ENCODE measurements around the gene LNX1. TPM values are rescaled to one million over a fixed set of nuclear protein-coding genes. Genes with fewer than 3 reads are reported as not detected.

The LNX1 gene
- polyA plus RNA-seq, 3 donors = 0.09 to 0.13 TPM; not detected in 1

GRCh38 chr4:53599632-53600031 is 8.3 kb upstream of the LNX1 start:
- H3K79me2 ChIP-seq (ENCODE audit: insufficient read depth, low read length) = no peaks in the 10 kb centered on the region
- H3K9ac ChIP-seq (ENCODE audit: insufficient read depth, low read length, poor library complexity, severe bottlenecking) = no peak overlapping the region
- Mint-ChIP-seq H3K4me3 (no peak overlapping the region), H3K36me3 (no peaks in the 10 kb centered on the region), H3K4me1 (peaks cover 2% of the 10 kb centered on the region), H3K27me3 (ENCODE audit: low read depth in 3 of 3) (no peaks in the 10 kb centered on the region), H3K9me3 (peaks cover 0 to 4% (median 0%) of the 10 kb centered on the region in 7 donors), H3K27ac (no peak overlapping the region)
- no peak overlapping the region for H3K4me2 ChIP-seq (replicated peaks; ENCODE audit: extremely low read depth, low read length, poor library complexity, severe bottlenecking)
- no peak overlapping the region for H3K4me3 ChIP-seq (replicated peaks in 1 of 3; ENCODE audit: low read depth in 2 of 3, low read length in 3 of 3)
- H2AFZ ChIP-seq (ENCODE audit: insufficient read depth, low read depth, low read length, poor library complexity, severe bottlenecking) = no peak overlapping the region
- TF ChIP-seq, protein P1, sequence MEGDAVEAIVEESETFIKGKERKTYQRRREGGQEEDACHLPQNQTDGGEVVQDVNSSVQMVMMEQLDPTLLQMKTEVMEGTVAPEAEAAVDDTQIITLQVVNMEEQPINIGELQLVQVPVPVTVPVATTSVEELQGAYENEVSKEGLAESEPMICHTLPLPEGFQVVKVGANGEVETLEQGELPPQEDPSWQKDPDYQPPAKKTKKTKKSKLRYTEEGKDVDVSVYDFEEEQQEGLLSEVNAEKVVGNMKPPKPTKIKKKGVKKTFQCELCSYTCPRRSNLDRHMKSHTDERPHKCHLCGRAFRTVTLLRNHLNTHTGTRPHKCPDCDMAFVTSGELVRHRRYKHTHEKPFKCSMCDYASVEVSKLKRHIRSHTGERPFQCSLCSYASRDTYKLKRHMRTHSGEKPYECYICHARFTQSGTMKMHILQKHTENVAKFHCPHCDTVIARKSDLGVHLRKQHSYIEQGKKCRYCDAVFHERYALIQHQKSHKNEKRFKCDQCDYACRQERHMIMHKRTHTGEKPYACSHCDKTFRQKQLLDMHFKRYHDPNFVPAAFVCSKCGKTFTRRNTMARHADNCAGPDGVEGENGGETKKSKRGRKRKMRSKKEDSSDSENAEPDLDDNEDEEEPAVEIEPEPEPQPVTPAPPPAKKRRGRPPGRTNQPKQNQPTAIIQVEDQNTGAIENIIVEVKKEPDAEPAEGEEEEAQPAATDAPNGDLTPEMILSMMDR (IDR thresholded peaks at IDR 0.05) = no peak
- 67% methylated on average over 1 of the region's 2 CpGs for WGBS (ENCODE audit: insufficient coverage)
- H3K9me3 ChIP-seq (replicated peaks in 1 of 2; ENCODE audit: control insufficient read depth in 1 of 2, insufficient read depth in 1 of 2, low read length in 2 of 2) = no peaks in the 10 kb centered on the region
- no peaks in the 10 kb centered on the region for H3K36me3 ChIP-seq (replicated peaks in 1 of 2; ENCODE audit: control insufficient read depth in 1 of 2, insufficient read depth in 2 of 2, low read length in 2 of 2)
- H3K4me1 ChIP-seq (ENCODE audit: control insufficient read depth in 1 of 2, insufficient read depth in 2 of 2, low read length in 2 of 2) = no peaks in the 10 kb centered on the region
- H4K20me1 ChIP-seq (ENCODE audit: insufficient read depth, low read length) = no peaks in the 10 kb centered on the region
- no peak for DNase-seq
- H3K27me3 ChIP-seq (ENCODE audit: control insufficient read depth in 2 of 2, insufficient read depth in 2 of 2, low read length in 2 of 2) = no peaks in the 10 kb centered on the region
- H3K27ac ChIP-seq (ENCODE audit: low read depth in 1 of 2, low read length in 2 of 2) = no peak overlapping the region
- intact Hi-C loops (cut with micrococcal nuclease) = no loop called here

DNA sequence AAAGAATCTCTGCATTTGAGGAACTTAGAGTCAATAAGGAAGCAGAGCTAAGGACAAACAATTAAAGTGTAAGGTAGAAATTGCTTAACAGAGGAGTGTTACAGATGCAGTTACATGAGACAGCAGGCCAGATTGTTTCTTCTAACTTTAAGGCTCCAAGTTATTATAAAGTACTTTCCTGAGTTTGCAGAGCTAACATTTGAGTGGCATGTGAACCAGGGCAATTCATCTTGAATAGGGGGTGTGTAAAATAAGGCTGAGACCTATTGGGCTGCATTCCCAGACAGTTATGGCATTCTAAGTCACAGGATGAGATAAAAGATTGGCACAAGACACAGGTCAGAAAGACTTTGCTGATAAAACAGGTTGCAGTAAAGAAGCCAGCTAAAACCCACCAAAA is 7.6 kb upstream of the LNX1 start:
- TF ChIP-seq, protein P1 (IDR thresholded peaks at IDR 0.05) = no peak
- H3K9ac ChIP-seq (ENCODE audit: insufficient read depth, low read length, poor library complexity, severe bottlenecking) = no peak overlapping the region
- DNase-seq = no peak
- H3K4me2 ChIP-seq (replicated peaks; ENCODE audit: extremely low read depth, low read length, poor library complexity, severe bottlenecking) = no peak overlapping the region
- H3K9me3 ChIP-seq (replicated peaks in 1 of 2; ENCODE audit: control insufficient read depth in 1 of 2, insufficient read depth in 1 of 2, low read length in 2 of 2) = no peaks in the 10 kb centered on the region
- H3K4me3 ChIP-seq (replicated peaks in 1 of 3; ENCODE audit: low read depth in 2 of 3, low read length in 3 of 3) = no peak overlapping the region
- Mint-ChIP-seq H3K27me3 (ENCODE audit: low read depth in 3 of 3) (no peaks in the 10 kb centered on the region), H3K4me3 (no peak overlapping the region), H3K4me1 (peaks cover 2% of the 10 kb centered on the region), H3K36me3 (no peaks in the 10 kb centered on the region), H3K27ac (no peak overlapping the region), H3K9me3 (peaks cover 0 to 4% (median 0%) of the 10 kb centered on the region in 7 donors)
- no peaks in the 10 kb centered on the region for H4K20me1 ChIP-seq (ENCODE audit: insufficient read depth, low read length)
- no peak overlapping the region for H2AFZ ChIP-seq (ENCODE audit: insufficient read depth, low read depth, low read length, poor library complexity, severe bottlenecking)
- no peaks in the 10 kb centered on the region for H3K27me3 ChIP-seq (ENCODE audit: control insufficient read depth in 2 of 2, insufficient read depth in 2 of 2, low read length in 2 of 2)
- intact Hi-C loops (cut with micrococcal nuclease) = no loop called here
- no peaks in the 10 kb centered on the region for H3K79me2 ChIP-seq (ENCODE audit: insufficient read depth, low read length)
- H3K4me1 ChIP-seq (ENCODE audit: control insufficient read depth in 1 of 2, insufficient read depth in 2 of 2, low read length in 2 of 2) = no peaks in the 10 kb centered on the region
- H3K36me3 ChIP-seq (replicated peaks in 1 of 2; ENCODE audit: control insufficient read depth in 1 of 2, insufficient read depth in 2 of 2, low read length in 2 of 2) = no peaks in the 10 kb centered on the region
- no peak overlapping the region for H3K27ac ChIP-seq (ENCODE audit: low read depth in 1 of 2, low read length in 2 of 2)

All from CD14-positive monocyte (primary cell).